Ishikawa (cell line): ENCODE measurements around the gene ADAT1.

Experiments used
- CEBPB ChIP-seq: IDR thresholded peaks from 2 replicates; pipeline ENCODE4 v1.6.1; 2012
- CREB1 ChIP-seq: IDR thresholded peaks from 2 replicates; pipeline ENCODE4 v1.6.1; 2012; ENCODE audit warnings: low read depth
- EGR1 ChIP-seq: IDR thresholded peaks from 2 replicates; pipeline ENCODE4 v1.6.1; 2012
- EP300 ChIP-seq: IDR thresholded peaks from 2 replicates; pipeline ENCODE4 v1.6.1; 2012; ENCODE audit warnings: borderline replicate concordance
- FOXM1 ChIP-seq: IDR thresholded peaks from 2 replicates; pipeline ENCODE4 v1.6.1; 2012; ENCODE audit warnings: low read depth, borderline replicate concordance
- NFIC ChIP-seq: IDR thresholded peaks from 2 replicates; pipeline ENCODE4 v1.6.1; 2012
- RAD21 ChIP-seq: IDR thresholded peaks from 2 replicates; pipeline ENCODE4 v1.6.1; 2012; ENCODE audit warnings: low read depth
- REST ChIP-seq: IDR thresholded peaks from 2 replicates; pipeline ENCODE4 v1.6.1; 2012; ENCODE audit warnings: low read depth, mild to moderate bottlenecking
- TAF1 ChIP-seq: IDR thresholded peaks from 2 replicates; pipeline ENCODE4 v1.6.1; 2012; ENCODE audit warnings: low read depth, mild to moderate bottlenecking
- TCF12 ChIP-seq: IDR thresholded peaks from 2 replicates; pipeline ENCODE4 v1.6.1; 2012; ENCODE audit warnings: low read depth
- TEAD4 ChIP-seq: IDR thresholded peaks from 2 replicates; pipeline ENCODE4 v1.6.1; 2012
- USF1 ChIP-seq: IDR thresholded peaks from 2 replicates; pipeline ENCODE4 v1.6.1; 2012
- YY1 ChIP-seq: IDR thresholded peaks from 2 replicates; pipeline ENCODE4 v1.6.1; 2012; ENCODE audit warnings: low read depth
- ZBTB7A ChIP-seq: IDR thresholded peaks from 2 replicates; pipeline ENCODE4 v1.6.1; 2012; ENCODE audit warnings: low read depth
- TF ChIP-seq, protein P1 (sequence below): IDR thresholded peaks from 2 replicates; pipeline ENCODE4 v1.6.1; 2012

Gene ADAT1

DNA sequence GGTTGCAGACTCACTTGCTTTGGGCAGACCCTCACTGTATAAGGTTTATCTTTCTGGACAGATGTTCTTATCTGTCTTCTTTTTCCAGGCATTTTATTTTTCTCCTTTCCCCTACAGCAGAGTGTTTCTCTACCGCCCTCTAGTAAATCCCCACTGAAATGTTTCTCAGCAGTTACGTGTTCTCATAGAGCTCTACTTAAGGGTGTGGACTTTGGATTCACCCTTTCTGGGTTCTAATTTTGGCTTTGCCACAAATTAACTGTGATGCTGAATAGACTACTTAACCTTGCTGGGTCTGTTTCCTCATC, 2.0 kb downstream of the ADAT1 start:
- TF ChIP-seq TAF1 (no peak), TEAD4 (no peak), YY1 (no peak), CREB1 (no peak), EGR1 (no peak), REST (no peak), USF1 (no peak), FOXM1 (no peak), CEBPB (no peak), TCF12 (no peak), NFIC (no peak), EP300 (no peak)

DNA sequence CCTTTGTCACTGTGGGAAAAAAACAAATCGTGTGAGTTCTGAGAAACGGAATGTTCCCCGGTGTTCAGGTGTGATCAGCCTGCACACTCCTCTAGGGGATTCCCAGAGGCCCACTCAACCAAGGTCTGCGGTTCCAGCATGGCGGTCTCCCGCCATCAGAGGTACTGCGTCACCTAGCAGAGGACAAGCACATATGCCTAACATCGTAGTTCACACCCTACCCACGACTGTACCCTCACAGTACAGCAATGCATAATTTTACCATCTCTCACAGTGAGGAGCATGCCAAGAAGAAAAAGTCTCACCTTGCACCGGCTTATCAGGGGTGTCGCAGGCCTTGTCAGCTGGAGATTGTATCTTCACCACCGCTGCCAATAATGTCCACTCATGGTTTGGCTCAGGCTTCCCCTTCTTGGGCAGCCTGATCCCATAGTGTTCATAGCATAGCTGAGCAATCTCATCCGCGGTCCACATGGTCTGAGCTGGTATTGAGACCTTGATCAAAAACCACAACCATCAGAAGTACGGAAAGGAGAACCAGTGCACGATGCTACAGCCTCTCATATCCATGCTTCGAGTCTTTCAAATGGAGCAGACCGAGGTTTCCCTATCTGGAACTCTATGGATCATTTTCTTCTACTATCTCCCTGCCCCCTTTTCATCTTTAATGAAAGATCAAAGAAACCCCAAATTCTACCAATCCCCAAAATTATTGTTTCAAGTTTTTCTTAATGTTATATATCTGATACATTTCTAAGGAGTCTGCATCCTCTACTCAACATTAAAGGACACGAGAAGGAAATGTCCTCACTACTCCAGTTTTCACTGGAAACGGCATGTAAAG, 2.5 kb downstream of the ADAT1 start:
- TF ChIP-seq TCF12 (no peak), YY1 (no peak)

DNA sequence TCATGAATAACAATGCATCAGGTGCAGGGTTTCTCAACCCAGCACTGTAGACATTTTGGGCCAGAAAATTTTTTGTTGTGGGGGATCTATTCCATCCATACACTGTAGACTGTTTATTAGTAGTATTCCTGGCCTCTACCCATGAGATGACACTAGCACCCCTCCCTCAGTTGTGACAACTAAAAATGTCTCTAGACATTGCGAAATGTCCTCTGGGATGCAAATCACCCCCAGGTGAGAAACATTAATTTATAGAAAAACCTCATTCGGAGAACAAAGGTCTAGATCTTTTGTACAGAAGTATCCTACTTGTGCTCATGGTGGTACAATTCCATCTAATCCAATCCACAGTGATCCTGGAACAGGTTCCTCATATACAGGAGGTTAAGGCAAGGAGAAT, 4.3 kb downstream of the ADAT1 start:
- TF ChIP-seq TCF12 (no peak), ZBTB7A (no peak), EP300 (no peak), RAD21 (no peak), CEBPB (no peak), TAF1 (no peak), EGR1 (no peak), YY1 (no peak), REST (no peak), NFIC (no peak), TEAD4 (no peak), CREB1 (no peak), FOXM1 (no peak), USF1 (no peak)
- TF ChIP-seq, protein P1, sequence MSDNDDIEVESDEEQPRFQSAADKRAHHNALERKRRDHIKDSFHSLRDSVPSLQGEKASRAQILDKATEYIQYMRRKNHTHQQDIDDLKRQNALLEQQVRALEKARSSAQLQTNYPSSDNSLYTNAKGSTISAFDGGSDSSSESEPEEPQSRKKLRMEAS, result no peak

GRCh38 chr16:75617121-75617520, 6.0 kb downstream of the ADAT1 start:
- TF ChIP-seq CREB1 (no peak), TCF12 (no peak), REST (no peak), TAF1 (no peak), EGR1 (no peak), EP300 (no peak), TEAD4 (no peak), USF1 (no peak), YY1 (no peak), NFIC (no peak)
- TF ChIP-seq, protein P1, result no peak
